GM06990 (cell line): Measurements from ENCODE around the gene ADARB2.

Source experiments
- DNase-seq: peaks from one replicate; pipeline ENCODE4 v3.0.0-alpha.2; 2011; ENCODE audit not compliant: insufficient read length; ENCODE audit errors: extremely low read depth
- H3K27me3 ChIP-seq: replicated peaks from 2 replicates; pipeline ENCODE4 v1.6.0; 2011; ENCODE audit warnings: low read length; ENCODE audit not compliant: control insufficient read depth, insufficient read depth
- H3K36me3 ChIP-seq: 2 replicates; pipeline ENCODE4 v1.5.1; 2011; ENCODE audit warnings: low read length; ENCODE audit not compliant: control insufficient read depth, insufficient read depth
- H3K4me3 ChIP-seq: replicated peaks from 2 replicates; pipeline ENCODE4 v1.5.1; 2011; ENCODE audit warnings: low read depth, mild to moderate bottlenecking, control low read depth, low read length
- TF ChIP-seq, protein P1 (sequence below): IDR thresholded peaks from 2 replicates; pipeline ENCODE4 v1.5.1; 2011; ENCODE audit warnings: low read length, control low read depth, mild to moderate bottlenecking, inconsistent platforms; ENCODE audit not compliant: insufficient read depth, poor library complexity, severe bottlenecking

The ADARB2 gene

DNA sequence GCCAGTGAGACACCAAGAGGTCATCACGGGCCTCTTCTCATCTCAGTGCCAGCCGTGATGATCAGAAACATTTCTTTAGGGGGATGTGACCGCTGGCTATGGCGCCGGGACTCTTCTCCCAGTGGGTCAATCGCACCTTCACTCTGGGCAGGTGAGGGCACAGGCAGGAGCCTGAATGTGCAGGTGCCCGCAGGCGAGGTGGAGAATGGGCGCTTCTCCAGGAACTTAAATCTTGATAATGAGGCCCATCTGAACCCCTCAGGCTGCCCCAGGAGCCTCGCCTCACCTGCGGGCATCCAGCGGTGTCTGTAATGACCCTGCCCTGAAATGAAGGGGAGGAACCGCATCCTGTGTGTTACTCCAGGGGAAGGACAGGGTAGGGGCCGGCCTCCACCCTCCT lies 204.7 kb downstream of the ADARB2 start:
- DNase-seq, result no peak
- Histone ChIP-seq H3K4me3 (no peak overlapping the region), H3K36me3 (no peaks in the 10 kb centered on the region), H3K27me3 (no peaks in the 10 kb centered on the region)
- TF ChIP-seq, protein P1, sequence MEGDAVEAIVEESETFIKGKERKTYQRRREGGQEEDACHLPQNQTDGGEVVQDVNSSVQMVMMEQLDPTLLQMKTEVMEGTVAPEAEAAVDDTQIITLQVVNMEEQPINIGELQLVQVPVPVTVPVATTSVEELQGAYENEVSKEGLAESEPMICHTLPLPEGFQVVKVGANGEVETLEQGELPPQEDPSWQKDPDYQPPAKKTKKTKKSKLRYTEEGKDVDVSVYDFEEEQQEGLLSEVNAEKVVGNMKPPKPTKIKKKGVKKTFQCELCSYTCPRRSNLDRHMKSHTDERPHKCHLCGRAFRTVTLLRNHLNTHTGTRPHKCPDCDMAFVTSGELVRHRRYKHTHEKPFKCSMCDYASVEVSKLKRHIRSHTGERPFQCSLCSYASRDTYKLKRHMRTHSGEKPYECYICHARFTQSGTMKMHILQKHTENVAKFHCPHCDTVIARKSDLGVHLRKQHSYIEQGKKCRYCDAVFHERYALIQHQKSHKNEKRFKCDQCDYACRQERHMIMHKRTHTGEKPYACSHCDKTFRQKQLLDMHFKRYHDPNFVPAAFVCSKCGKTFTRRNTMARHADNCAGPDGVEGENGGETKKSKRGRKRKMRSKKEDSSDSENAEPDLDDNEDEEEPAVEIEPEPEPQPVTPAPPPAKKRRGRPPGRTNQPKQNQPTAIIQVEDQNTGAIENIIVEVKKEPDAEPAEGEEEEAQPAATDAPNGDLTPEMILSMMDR, result no peak

DNA sequence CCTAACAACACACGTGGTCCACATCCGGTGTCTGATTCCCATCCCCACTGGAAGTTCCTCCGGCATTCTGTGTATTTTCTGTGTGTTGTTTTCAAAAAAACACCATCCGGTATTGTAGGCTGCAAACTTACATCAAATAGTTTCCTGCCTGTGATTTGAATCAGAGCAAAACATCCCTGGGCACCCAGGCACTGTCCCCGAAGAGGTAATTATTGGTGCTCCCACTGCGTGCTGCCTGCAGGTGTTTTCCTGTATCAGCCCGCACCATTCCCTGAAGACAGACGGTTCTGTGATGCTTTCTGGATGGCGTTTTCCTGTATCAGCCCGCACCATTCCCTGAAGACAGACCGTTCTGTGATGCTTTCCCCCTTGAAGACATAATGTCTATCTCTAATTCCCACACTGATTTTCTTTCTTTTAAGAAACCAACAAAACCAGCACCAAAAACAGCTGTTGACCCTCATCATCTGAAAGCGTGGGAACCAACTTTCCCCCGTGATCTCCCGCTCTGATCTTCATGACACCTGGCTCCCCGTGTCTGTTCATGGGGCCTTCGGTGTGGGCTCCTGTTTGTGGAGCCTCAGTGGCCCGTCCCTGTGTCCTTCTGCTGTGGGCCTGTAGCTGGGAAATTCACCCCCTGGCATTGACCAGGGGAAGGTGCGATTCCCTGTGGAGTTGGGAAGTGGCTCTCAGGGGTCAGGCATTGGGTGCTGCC lies 205.3 kb downstream of the ADARB2 start:
- DNase-seq, result no peak

DNA sequence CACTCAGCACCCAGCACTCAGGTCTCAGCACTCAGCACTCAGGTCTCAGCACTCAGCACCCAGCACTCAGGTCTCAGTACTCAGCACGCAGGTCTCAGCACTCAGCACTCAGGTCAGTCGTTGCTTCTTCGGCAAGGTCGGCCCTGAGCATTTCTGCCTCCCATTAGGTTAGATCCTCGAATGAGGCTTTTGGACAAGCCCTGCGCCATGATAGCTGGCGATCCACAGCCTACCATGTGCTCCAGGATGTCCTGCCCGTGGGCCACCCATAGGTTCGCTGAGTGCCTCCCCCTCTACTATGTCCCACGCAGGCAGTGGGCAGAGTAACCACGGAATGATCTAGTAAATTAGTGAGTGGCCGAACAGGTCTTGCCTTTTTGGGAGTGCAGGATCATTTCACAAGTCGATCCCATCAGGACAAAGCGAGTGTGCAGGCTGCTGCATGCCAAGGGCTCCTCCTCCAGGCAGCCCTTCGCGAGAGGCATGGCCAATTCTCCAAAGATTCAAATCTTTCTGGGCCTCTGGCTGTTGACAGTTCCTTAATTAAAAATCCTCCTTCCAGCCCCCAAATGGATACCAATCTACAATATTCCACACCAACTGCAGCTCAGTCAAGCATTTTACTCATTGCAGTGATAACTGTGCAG lies 206.3 kb downstream of the ADARB2 start:
- Histone ChIP-seq H3K36me3 (no peaks in the 10 kb centered on the region), H3K27me3 (no peaks in the 10 kb centered on the region), H3K4me3 (no peak overlapping the region)
- TF ChIP-seq, protein P1, result no peak
- DNase-seq, result no peak

More for the DNA sequence above, 205.3 kb downstream of the ADARB2 start:
- Histone ChIP-seq H3K4me3 (no peak overlapping the region), H3K27me3 (no peaks in the 10 kb centered on the region), H3K36me3 (no peaks in the 10 kb centered on the region)
- TF ChIP-seq, protein P1, result no peak

DNA sequence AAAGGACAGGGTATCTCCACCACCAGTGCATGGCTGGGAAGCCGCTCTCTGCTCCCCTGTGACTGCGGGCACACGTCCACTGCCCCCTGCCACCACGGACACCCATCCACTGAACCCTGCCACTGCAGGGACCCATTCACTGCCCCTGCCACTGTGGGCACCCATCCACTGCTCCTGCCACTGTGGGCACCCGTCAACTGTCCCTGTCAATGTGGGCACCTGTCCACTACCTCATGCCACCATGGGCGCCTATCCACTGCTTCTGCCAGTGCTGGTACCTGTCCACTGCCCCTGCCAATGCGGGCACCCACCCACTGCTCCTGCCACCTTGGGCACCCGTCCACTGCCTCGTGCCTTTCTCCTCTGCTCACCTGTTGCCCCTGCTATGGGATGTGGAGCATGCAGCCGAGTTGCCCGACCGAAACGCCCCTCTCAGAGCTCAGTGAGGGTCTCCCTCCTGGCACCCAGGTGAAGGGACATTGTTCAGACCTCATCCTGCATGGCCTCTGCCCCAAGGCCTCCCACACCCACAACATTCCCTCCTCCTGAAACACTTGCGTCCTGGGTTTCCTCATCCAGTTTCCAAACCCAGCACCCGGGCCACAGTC lies 207.4 kb downstream of the ADARB2 start:
- Histone ChIP-seq H3K4me3 (no peak overlapping the region), H3K36me3 (peaks cover 2% of the 10 kb centered on the region; the same call in 1 of the 2 replicates), H3K27me3 (no peaks in the 10 kb centered on the region)
- DNase-seq, result no peak
- TF ChIP-seq, protein P1, result no peak

DNA sequence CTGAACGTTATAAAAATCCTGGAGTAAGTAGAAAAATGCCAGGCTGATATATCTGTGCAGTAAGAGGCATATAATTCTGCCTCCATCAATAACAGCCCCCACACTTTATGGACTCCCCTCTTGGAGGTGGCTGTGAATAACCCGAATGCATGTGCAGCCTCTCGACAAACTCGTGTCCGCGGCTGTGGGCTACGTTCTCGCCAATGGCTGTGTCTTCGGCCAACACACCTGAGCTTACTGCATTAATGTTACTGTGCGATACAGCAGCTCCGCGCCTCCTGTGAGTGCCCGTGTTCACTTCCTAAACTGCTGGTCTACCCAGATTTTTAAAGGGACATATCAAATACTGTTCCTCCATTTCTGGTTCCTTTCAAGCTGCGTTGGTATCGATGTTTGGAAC lies 209.4 kb downstream of the ADARB2 start:
- no peak overlapping the region for H3K4me3 ChIP-seq
- DNase-seq, result no peak
- no peaks in the 10 kb centered on the region for H3K27me3 ChIP-seq
- peaks cover 2% of the 10 kb centered on the region; the same call in 1 of the 2 replicates for H3K36me3 ChIP-seq
- TF ChIP-seq, protein P1, result no peak
